ENCODE measurements around the gene GPER1.
"Not testable (repeated sequence)": the region's sequence is repeated elsewhere in the genome, so short reads cannot be mapped to it uniquely, and the experiment has no call there.

The GPER1 gene

DNA sequence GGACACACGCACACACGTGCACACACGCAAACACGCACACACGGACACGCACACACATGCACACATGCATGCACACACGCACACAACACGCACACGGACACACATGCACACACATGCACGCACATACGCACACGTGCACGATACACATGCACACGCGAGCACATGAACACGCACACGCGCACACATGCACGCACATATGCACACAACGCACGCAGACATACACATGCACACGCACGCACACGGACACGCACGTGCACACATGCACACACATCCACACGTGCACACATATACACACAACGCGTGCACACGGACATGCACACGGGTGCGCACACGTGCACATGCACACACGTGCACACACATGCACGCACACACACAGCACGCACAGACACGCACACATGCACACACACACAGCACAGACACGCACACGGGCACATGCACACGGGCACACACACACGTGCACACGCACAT lies 17.3 kb upstream of the GPER1 start:
- DNase-seq (ENCODE audit: low spot score) = no peak

DNA sequence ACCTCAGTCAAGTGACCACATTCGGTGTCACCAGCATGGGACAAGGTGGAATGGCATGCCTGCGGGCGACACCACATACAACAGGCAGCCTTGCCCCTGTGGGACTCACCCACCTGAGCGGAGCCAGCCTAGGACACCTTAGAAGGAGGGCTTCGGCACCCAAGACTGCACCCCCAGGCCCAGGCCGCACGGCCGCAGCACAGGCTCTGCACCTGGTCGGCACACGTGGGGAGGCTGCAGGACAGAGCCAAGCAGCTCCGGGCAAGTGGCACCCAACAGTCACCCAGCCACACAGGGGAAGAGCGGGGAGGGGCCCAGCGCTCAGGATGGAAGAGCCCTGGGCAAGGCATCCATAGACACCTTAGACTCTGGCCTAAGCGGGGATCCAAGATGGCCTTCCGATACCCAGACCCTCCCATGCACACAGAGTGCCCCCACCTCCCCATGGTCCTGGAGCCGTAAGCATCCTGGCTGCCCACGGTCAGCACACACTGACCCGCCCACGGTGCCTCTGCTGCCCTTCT lies 16.1 kb upstream of the GPER1 start:
- DNase-seq (ENCODE audit: low spot score) = no peak

GRCh38 chr7:1073142-1073977 lies 14.6 kb upstream of the GPER1 start:
- DNase-seq (ENCODE audit: low spot score) = no peak

DNA sequence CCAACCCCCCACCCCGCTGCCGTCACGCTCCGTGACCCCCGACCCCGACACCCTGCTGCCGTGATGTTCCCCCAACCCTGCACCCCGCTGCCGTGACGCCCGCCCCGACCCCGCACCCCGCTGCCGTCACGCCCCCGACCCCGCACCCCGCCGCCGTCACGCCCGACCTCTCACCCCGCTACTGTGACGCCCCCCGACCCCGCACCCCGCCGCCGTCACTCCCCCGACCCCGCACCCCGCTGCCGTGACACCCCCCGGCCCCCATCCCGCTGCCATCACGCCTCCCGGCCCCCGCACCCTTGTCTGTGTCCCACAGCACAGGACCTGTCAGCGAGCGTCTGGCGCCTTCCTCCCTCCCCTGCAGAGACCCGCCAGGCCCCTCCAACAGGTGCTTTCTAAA lies 13.9 kb upstream of the GPER1 start:
- DNase-seq (ENCODE audit: low spot score) = not testable (repeated sequence)

DNA sequence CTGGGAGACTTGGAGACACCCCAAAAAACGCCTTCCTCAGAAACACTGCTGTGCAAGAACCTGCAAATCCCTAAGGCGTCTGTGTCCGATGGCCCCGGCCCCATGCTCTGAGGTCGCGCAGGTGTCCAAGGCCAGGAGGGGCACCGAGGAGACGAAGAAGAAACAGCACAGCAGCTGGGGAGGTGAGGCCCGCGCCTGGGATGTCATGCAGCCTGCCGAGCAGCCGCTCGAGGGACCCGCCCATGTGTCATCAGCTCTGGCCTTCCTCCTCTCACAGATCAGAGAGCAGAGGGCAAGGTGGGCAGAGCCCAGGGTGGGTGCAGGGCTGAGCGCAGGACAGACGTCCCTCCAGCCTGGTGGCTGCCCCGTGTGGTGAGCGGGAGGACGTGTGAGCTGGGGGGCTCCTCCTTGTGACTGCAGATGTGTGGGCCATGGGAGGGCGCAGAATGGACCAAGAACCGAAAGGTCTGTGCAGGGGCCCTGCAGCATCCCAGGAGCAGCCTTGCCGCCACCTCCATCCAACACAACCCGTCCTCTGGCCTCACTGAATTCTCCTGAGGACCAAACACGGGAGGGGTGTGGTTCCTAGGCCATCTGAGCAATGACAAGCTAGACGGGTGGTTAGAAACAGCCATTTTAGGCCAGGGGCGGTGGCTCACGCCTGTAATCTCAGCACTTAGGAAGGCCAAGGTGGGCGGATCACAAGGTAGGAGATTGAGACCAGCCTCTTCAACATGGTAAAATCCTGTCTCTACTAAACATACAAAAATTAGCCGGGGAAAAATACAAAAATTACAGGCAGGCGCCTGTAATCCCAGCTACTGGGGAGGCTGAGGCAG lies 13.1 kb upstream of the GPER1 start:
- no peak for DNase-seq (ENCODE audit: low spot score)

- DNase-seq (ENCODE audit: low spot score) = no peak
Observed at GRCh38 chr7:1076184-1077072, 11.5 kb upstream of the GPER1 start.

GRCh38 chr7:1078519-1078918 lies 9.4 kb upstream of the GPER1 start:
- DNase-seq (ENCODE audit: low spot score) = no peak

DNA sequence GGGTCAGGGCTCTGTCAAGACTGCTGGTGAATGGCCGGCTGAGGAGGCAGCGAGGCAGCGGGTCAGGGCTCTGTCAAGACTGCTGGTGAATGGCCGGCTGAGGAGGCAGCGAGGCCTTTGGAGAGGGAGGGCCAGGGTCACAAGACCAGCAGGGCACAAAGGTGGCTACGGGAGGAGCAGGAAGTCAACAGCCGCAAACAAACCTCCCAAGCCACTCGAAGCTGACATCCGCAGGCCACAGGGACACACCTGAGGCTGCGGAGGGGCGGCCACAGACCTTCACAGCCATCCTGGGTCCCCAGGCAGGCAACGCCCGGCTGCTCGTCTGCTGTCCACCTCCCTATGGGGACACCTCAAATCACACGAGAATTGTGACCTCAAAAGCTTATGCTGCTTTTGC lies 8.9 kb upstream of the GPER1 start:
- no peak for DNase-seq (ENCODE audit: low spot score)

DNA sequence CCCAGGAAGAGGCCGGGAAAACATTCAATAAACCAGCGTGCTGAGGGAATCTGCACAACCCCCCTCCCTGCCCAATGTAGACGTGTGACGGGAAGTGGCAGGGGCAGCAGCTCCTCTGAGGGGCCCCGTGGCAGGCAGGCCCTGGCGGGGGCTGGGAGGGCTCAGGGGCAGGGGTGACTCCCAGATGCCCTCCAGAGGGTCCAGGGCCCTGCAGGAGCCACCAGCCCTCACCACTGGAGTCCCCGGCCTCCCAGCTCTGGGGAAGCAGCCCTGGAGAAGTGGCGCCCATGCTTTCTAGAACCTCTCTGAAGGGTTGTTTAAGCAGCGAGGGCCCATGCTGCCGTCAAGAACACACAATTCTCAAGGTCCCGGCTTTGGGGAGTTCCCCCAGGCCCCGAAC lies 8.4 kb upstream of the GPER1 start:
- no peak for DNase-seq (ENCODE audit: low spot score)

GRCh38 chr7:1080252-1080920 lies 7.5 kb upstream of the GPER1 start:
- no peak for DNase-seq (ENCODE audit: low spot score)

DNA sequence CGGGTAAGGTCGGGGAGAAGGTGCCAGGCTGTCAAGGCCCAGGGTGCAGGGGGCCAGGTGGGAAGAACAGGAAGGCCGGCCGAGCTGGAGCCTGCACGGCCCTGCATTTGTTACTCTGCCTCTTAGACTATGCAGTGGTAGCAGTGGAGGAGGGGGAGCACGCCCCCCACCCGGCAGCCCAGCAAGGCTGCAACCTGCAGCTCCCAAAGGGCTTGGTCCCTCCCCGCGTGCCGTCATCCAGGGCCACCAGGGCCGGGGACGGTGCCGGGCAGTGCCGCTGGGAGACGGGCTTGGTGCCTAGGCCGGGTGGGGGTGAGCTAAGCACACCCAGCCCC lies 7.0 kb upstream of the GPER1 start:
- no peak for DNase-seq (ENCODE audit: low spot score)

DNA sequence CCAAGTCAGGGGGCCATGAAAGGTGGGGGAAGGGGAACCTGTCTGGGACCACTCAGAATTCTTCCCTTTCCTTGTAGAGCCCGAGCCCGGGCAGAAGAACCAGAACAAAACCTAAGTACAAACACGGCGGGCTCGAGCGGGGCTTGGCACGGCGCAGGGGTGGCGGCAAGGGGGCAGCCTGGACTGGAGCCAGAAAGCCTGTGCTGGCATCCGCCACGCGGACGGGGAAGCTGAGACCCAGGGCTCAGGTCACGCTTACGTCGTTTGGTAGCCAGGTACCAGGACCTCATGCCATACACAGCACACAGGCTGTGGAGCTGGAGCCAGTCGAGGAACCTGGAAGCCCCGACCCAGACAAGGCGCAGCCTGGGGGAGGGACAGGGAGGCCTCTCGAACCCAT lies 6.6 kb upstream of the GPER1 start:
- no peak for DNase-seq (ENCODE audit: low spot score)

- no peak for DNase-seq (ENCODE audit: low spot score)
Observed at GRCh38 chr7:1081931-1082401, 5.9 kb upstream of the GPER1 start.

DNA sequence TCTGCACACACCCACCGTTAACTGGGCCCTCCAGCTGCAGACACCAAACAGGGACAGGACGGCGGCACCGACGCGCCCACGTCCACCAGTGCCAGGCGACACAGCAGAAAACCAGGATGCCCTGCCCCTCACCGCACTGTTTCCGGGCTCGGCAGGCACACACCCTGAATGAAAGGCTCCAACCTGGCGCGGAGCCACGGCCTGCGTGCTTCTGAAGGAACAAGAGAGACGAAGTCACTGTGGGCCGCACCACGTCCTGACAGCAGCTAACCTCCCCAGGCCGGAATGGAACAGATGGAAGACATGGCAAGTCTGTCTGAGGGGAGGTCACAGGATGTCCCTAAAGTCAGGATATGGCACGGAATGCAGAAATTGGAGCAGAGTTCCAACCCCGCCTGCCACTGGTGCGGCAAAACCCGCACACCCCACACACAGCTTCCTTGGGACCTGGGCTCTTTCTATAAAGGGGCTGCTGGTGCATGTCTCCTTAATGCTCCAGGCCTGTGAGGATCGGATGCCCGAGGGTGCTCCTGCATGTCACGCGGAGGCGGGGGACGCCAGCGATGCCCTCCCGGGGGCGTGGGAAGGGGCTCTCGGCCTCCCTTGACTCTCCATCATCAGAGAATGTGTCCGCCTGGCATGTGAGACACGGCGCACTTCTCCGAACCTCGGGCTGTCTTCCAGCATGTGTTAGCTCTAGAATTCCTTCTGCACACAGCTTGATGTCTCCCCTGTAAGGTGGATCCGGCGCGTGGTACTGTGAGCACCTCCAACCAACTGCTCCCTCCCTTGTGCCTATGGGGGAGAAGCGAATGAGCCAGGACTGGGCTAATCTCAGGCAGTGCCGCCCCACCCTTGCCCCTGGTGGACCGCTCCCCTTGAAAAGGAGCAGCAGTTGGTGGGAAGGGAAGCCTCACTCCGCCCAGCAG lies 3.9 kb upstream of the GPER1 start:
- no peak for DNase-seq (ENCODE audit: low spot score)

- no peak for DNase-seq (ENCODE audit: low spot score)
Observed at GRCh38 chr7:1085266-1085665, 2.6 kb upstream of the GPER1 start.

- DNase-seq (ENCODE audit: low spot score) = peak; percentile 47
Observed at GRCh38 chr7:1085910-1086421, 1.9 kb upstream of the GPER1 start.

DNA sequence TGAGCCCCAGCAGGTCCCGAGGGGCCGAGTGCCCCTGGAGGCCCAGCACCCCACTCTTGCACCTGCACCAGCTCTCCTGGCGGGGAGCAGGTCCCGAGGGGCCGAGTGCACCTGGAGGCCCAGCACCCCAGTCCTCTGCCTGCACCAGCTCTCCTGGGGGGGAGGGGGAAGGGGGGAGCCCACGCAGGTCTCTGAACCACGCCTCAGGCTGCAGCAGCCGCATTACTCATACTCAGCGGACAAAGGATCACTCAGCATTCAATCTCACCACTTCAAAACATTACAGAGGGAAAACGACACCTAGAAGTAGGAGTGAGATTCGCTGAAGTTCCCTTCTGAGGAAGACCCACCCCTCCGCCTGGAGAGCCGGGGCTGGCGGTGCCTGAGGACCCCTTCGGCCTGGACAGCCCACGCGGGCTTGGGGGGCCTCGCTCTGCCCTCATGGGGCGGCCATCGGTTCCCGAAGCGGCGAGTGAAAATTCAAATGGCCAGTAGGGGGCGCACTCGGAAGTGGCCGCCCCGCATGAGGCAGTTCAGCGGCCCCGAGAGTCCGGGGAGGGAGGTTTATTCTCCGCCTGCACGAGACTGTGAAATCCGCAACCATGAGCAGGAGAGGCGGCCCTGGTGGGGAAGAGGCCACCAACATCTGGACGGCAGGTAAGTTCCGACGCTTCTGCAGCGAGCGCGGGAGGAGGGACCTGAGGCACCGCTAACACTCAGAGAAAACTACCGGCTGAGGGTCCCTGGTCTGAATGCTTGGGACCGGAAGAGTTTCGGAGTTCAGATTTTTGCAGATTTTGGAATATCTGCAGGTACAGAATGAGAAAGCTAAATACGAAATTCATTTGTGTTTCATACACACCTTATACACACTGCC lies 1.1 kb upstream of the GPER1 start:
- peak; percentile 98 for DNase-seq (ENCODE audit: low spot score)

DNA sequence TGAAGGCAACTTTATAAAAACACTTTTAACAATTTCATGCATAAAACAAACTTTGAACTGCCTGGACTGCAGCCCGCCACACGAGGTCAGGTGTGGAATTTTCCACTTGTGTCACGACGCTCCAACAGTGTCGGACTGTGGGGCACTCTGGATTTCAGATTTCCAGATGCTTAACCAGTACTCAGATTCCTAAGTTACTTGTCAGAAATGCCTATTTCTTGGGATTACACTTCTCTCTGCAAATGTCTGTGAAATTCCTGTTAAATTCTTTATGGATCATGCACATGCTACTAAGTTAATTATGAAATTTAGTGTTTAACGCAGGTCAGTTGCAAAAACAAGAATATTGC lies 473 bp upstream of the GPER1 start:
- no peak for DNase-seq (ENCODE audit: low spot score)

- no peak for DNase-seq (ENCODE audit: low spot score)
Observed at GRCh38 chr7:1090236-1090635, 2.3 kb downstream of the GPER1 start.
